Calu3 (cell line): Measurements from ENCODE around the gene BACH2. TPM values are rescaled to one million over a fixed set of nuclear protein-coding genes. Genes with fewer than 3 reads are reported as not detected.
"Not testable (repeated sequence)": the region's sequence is repeated elsewhere in the genome, so short reads cannot be mapped to it uniquely, and the experiment has no call there.

ENCODE experiments used
- BruUV-seq: library from RNA; stranded (reverse); fragments of 400-500 nt; replicated peaks from 2 replicates; lab custom pipeline; 2021; lab: Mats Ljungman, UMichigan
- CTCF ChIA-PET: fragments of 300-600 bp; sonication (Branson Sonifier 250); formaldehyde crosslinking; loops from one replicate; lab custom pipeline; 2022; ENCODE audit warnings: antibody characterized with exemption; lab: Charles Lee
- DNase-seq: peaks from one replicate; pipeline ENCODE4 v3.0.0; 2022
- H3K27ac Mint-ChIP-seq: one replicate; pipeline ENCODE4 v1.8.0; 2022; ENCODE audit warnings: mixed read lengths; ENCODE audit not compliant: unreplicated experiment
- H3K27me3 Mint-ChIP-seq: one replicate; pipeline ENCODE4 v1.8.0; 2022; ENCODE audit warnings: mixed read lengths; ENCODE audit not compliant: unreplicated experiment
- H3K36me3 Mint-ChIP-seq: one replicate; pipeline ENCODE4 v1.8.0; 2022; ENCODE audit warnings: mild to moderate bottlenecking, moderate library complexity, mixed read lengths; ENCODE audit not compliant: insufficient read depth, unreplicated experiment
- H3K4me1 Mint-ChIP-seq: one replicate; pipeline ENCODE4 v1.8.0; 2022; ENCODE audit warnings: mild to moderate bottlenecking, low read depth, mixed read lengths; ENCODE audit not compliant: unreplicated experiment
- H3K4me3 Mint-ChIP-seq: one replicate; pipeline ENCODE4 v1.8.0; 2022; ENCODE audit warnings: mild to moderate bottlenecking, low read depth, moderate library complexity, mixed read lengths; ENCODE audit not compliant: unreplicated experiment
- H3K9me3 Mint-ChIP-seq: one replicate; pipeline ENCODE4 v1.8.0; 2022; ENCODE audit warnings: low read depth, mixed read lengths; ENCODE audit not compliant: unreplicated experiment
- intact Hi-C: fragments of 100-400 bp; cut with micrococcal nuclease; formaldehyde crosslinking; loops from one replicate; pipeline ENCODE4 v1.10.0; 2022; ENCODE audit not compliant: unreplicated experiment
- total RNA-seq: library from RNA; stranded (reverse); gene quantifications from 2 replicates; pipeline ENCODE4 v1.2.3, GENCODE V29; 2022
- TF ChIP-seq, protein P1 (sequence below): fragments of 200-600 bp; IDR thresholded peaks from one replicate; pipeline ENCODE4 v1.8.0; 2022; ENCODE audit warnings: antibody characterized with exemption; ENCODE audit not compliant: unreplicated experiment

Gene BACH2
- total RNA-seq, 1 experiment from 2014 or later, result 7.2 TPM

GRCh38 chr6:90285042-90285481 lies 11.6 kb downstream of the BACH2 start:
- Mint-ChIP-seq H3K27ac (peak overlapping the region; percentile 96), H3K36me3 (peaks cover 7% of the 10 kb centered on the region), H3K4me3 (peak overlapping the region; percentile 72), H3K27me3 (no peaks in the 10 kb centered on the region), H3K4me1 (peaks cover 40% of the 10 kb centered on the region), H3K9me3 (peaks cover 2% of the 10 kb centered on the region)
- no TSS peak for BruUV-seq
- CTCF ChIA-PET, result interaction anchor here (0.6 to 2.4 kb wide), 9 partner anchors 63 to 344 kb away, joined by 3 to 14 read pairs (median 5); no protein-coding TSS in a partner anchor
- TF ChIP-seq, protein P1, sequence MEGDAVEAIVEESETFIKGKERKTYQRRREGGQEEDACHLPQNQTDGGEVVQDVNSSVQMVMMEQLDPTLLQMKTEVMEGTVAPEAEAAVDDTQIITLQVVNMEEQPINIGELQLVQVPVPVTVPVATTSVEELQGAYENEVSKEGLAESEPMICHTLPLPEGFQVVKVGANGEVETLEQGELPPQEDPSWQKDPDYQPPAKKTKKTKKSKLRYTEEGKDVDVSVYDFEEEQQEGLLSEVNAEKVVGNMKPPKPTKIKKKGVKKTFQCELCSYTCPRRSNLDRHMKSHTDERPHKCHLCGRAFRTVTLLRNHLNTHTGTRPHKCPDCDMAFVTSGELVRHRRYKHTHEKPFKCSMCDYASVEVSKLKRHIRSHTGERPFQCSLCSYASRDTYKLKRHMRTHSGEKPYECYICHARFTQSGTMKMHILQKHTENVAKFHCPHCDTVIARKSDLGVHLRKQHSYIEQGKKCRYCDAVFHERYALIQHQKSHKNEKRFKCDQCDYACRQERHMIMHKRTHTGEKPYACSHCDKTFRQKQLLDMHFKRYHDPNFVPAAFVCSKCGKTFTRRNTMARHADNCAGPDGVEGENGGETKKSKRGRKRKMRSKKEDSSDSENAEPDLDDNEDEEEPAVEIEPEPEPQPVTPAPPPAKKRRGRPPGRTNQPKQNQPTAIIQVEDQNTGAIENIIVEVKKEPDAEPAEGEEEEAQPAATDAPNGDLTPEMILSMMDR, result no peak
- DNase-seq, result no peak
- intact Hi-C loops, result loop anchor here (2.0 to 5.0 kb wide), 6 partner anchors 66 to 344 kb away; no protein-coding TSS in a partner anchor

GRCh38 chr6:90284236-90285041 lies 12.2 kb downstream of the BACH2 start:
- Mint-ChIP-seq H3K4me3 (peak overlapping the region; percentile 72), H3K4me1 (peaks cover 40% of the 10 kb centered on the region), H3K36me3 (peaks cover 7% of the 10 kb centered on the region), H3K27ac (peak overlapping the region; percentile 96), H3K27me3 (no peaks in the 10 kb centered on the region), H3K9me3 (peaks cover 2% of the 10 kb centered on the region)
- TF ChIP-seq, protein P1, result no peak
- CTCF ChIA-PET, result interaction anchor here (0.5 to 2.4 kb wide), 11 partner anchors 10 to 344 kb away, joined by 3 to 14 read pairs (median 4); no protein-coding TSS in a partner anchor
- DNase-seq, result peak; percentile 61
- TSS peak; percentile 78 for BruUV-seq
- intact Hi-C loops, result loop anchor here (2.0 to 5.0 kb wide), 6 partner anchors 66 to 344 kb away; no protein-coding TSS in a partner anchor

DNA sequence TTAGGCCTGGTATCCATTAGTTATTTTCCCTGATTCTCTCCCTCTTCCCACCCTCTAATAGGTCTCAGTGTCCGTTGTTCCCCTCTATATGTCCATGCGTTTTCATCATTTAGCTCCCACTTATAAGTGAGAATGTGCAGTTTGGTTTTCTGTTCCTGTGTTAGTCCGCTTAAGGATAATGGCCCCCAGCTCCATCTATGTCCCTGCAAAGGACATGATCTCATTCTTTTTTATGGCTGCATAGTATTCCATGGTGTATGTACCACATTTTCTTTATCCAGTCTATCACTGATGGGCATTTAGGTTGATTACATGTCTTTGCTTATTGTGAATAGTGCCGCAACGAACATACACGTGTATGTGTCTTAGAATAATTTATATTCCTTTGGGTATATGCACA lies 14.4 kb downstream of the BACH2 start:
- H3K27me3 Mint-ChIP-seq, CTCF ChIA-PET, intact Hi-C loops, H3K36me3 Mint-ChIP-seq, DNase-seq, H3K27ac Mint-ChIP-seq, H3K4me3 Mint-ChIP-seq, H3K9me3 Mint-ChIP-seq, BruUV-seq: not testable (repeated sequence)
- H3K4me1 Mint-ChIP-seq, result peaks cover 30% of the 10 kb centered on the region

DNA sequence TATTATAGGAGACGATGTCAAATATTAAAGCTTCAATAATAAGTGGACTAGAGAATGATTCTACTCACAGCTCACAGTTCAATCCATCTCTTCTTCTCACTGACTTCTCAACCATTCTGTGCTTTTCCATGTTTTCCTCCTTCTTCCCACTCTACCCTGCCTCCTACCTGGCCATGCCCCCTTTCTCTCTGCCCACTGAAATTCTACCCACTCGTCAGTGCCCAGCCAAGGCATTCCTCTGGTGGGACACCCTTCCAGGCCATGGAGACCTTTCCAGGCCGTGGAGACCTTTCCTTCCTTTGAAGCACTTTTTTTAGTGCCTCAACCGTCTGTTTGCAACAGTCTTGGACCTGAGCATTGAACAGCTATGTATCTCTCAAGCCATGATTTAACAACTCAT lies 18.5 kb downstream of the BACH2 start:
- Mint-ChIP-seq H3K4me1 (peaks cover 9% of the 10 kb centered on the region), H3K27ac (no peak overlapping the region), H3K9me3 (peaks cover 2% of the 10 kb centered on the region), H3K27me3 (no peaks in the 10 kb centered on the region), H3K4me3 (no peak overlapping the region), H3K36me3 (no peaks in the 10 kb centered on the region)
- BruUV-seq, result no TSS peak
- CTCF ChIA-PET, result no interaction called here
- TF ChIP-seq, protein P1, result no peak
- intact Hi-C loops, result no loop called here
- DNase-seq, result no peak
